GM21515 (cell line): Measurements from ENCODE around the gene ADAM17.

ENCODE experiments used
- ATAC-seq: cut with Tn5 transposase; IDR thresholded peaks from one replicate; pipeline ENCODE4 v1.9.1; 2021; ENCODE audit not compliant: unreplicated experiment

The ADAM17 gene

DNA sequence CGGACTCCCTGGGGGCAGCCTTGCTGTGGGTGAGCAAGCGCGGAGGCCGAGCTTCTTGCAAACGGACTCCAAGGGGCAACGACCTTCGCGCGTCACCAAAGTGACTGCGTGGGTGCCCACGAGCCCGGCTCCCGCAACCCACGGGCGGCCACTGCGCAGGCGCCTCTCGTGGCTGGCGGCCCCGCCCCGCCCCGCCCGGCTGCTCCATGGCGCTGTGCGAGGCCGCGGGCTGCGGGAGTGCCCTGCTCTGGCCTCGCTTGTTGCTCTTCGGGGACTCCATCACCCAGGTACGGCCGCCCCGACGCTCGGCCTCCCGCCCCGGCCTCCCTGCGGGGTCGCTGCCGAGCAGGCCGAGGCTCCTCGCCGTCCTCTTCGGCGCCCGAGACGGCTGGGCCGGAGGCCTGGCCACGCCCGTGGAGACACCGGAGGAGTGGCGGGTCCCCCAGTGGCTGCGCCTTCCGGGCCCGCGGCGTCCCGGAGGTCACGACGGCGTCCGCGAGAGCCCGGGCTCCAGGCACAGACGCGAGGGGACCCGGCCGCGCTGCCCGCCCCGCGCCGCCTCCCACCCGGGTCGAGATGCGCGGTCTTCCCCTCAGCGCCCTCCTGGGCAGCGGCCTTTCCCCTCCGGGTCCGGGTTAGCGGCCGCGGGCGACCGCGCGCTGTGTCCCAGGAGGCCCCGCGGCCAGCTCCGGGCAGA lies 81.1 kb downstream of the ADAM17 start, which contains the start of gene IAH1:
IAH1 (plus strand) TSS at position 191 of the 697 bp plus-strand sequence; CDS start at position 207, 16 bp downstream.
- ATAC-seq: peak; percentile 64

DNA sequence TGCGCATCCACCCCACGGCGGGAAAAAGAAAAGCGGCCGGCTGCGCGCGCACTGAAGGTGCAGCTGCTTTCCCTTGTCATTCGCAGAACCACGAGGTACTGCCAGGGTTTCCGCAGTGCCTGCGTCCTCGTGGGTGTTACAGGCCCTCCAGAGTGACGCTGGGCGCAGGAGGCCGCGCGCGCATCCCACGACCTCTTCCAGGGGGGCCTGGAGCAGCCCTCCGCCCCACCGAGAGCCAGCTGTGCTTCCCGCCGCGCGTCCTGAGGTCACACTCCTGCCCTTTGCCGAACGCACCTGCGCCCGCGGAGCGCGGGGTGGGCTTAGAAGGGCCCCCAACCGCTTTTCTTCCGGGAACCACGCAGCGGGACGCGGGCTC lies 81.7 kb downstream of the ADAM17 start:
- peak; percentile 32 for ATAC-seq

DNA sequence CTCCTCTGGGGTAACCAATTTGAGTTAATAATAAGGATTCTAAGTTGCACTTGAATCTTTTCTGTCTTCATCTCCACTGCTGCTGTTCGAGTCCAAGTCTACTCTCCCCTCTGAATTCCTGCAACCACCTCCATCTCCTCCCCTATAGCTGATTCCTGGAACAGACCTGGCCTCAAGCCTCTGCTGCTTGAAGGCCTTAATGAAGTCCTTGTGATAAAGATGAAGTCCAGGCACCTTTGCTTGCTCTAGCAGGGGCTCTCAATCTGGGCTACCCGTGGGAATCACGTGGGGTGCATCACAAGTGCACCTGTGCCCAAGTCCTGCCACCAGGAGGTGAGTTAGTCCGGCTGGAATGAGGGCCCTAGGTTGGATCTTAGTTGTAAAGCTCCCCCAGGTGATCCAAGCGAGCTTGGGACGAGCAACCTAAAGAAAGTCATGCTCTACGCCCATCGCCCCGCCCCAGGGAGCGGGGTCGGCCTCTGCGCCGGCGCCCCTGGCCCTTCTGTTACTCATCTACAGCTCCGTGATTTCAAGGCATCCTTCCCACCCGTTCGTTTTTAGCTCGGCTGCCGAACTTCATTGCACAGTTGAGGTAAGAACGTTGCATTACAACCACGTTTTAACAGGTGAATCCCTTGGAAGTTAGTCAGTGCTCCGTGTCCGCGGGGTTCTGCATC lies 82.2 kb downstream of the ADAM17 start:
- no peak for ATAC-seq

DNA sequence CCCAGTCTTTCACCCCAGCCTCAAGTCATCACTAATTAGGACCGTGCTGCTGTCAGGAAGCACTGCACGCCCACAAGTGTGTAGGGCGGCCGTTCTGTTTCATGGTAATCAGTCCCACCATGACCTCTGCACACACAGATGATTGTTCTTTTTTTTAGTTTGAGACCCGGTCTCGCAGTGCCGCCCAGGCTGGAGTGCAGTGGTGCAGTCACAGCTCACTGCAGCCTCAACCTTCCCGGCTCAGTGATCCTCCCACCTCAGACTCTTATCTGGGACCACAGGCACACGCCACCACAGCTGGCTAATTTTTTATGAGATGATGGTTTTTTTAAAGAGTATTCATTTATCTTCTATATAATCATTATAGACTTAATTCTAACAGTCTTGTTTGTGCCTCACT lies 83.1 kb downstream of the ADAM17 start:
- ATAC-seq: no peak

DNA sequence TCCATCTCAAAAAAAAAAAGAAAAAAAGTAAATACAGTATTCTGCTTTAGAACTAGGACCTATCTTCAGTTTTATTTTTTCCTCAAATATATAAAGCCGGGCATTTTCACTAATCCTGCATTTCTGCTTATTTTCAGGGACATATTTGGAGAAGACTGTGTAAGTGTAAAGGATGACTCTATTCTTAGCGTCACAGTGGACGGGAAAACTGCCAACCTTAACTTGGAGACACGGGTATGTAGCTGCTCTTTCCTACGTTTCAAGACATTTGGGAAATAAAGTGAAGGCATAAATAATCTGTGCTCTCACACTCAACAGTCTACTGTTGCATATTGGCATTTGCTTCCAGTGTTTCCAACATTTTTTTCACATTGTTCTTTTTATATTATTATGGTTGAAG lies 84.4 kb downstream of the ADAM17 start:
- ATAC-seq: no peak

DNA sequence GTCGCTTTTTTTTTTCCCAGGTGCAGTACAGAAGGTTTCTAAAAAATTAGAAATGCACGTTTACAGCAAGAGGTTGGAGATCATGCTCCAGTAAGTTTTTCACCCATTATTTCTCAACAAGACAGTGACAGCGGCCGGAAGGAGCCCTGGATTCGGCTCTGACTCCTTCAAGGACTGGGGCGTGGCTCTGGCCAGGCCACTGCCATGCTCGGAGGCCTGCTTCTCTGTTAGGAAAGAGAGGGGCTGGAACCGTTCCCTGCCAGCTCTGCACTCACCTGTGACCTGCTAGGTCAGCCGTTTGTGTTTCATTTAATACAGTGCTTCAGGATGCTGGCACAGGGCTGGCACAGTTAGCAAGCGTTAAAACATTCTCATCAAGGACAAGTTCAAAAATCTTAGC lies 87.9 kb downstream of the ADAM17 start:
- ATAC-seq: no peak

DNA sequence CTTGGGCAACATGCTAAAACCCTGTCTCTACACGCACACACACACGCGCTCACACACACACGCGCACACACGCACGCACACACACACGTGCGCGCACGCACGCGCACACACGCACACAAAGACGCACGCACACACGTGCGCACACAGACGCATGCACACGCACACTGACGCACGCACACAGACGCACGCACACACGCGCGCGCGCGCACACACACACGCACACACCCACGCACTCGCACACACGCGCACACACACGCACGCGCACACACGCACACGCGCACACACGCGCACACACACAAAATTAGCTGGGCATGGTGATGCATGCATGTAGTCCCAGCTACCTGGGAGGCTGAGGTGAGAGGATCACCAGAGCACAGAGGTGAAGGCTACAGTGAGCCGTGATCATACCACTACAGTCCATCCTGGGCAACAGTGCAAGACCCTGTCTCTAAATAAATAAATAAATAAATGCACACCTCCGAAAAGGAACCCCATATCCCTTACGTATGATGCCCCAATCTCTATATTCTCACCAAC lies 89.4 kb downstream of the ADAM17 start:
- ATAC-seq: no peak

DNA sequence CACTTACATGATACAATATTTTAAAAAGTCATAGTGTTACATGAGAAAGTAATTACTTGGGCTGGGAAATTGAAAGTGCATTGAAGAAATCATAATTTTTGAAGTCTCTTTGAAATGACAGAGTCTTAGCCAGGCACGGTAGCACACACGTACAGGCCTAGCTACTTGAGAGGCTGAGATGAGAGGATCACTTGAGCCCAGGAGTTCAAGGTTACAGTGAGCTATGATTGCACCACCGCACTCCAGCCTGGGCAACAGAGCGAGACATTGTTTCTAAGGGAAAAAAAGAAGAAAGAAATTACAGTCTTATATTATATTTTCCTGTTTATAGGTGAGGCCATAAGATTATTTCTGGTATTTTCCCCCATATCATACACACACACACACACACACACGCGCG lies 90.5 kb downstream of the ADAM17 start:
- ATAC-seq: no peak

DNA sequence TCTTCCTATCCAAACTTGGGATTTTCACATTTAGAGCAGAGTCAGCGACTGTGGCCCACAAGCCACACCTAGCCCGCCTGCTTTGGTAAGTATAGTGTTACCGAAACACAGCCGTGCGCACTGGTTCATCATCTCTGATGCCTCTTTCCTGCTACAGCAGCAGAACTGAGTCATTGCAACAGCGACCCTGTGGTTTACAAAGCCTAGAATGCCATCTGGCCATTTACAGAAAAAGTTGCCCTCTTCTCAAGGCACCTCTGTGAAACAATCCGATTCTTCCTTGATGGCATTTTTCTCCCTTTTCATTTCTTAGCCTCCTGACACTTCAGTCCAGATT lies 92.0 kb downstream of the ADAM17 start:
- ATAC-seq: no peak

DNA sequence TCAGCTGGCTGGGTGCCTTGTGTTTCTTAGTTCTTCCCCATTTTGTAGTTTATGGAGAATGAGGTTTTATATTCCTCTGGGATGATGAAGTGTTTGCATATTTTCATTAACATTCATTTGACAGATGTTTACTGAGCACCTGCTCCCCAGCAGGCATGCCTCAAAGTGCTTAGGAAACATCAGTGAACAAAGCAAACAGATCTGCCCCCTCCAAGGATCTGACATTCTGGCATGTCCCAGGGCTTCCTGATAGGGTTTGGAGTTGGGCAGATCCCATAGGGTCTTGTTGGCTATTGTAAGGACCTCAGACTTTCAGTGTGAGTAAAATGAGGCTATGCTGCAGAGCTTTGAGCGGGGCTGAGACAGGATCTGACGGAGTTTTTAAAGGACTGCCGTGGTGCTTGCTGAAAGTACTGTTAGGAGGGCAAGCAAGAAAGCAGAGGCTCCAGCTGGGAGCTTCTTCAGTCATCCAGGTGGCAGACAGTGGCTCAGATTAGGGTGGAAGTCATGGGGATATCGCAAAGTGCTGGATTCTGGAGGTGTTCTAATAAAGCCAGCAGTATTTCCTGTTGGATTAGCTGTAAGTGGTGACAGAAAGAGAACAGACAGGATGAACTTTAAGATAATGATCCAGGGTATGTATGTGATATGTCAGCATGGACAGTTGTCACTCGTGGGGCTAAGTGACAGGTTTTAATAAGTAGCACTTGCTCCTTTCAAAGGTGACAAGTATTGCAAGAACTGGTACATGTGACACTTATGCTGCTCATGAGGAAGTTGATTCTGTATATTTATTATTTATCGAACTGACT lies 92.5 kb downstream of the ADAM17 start:
- no peak for ATAC-seq

DNA sequence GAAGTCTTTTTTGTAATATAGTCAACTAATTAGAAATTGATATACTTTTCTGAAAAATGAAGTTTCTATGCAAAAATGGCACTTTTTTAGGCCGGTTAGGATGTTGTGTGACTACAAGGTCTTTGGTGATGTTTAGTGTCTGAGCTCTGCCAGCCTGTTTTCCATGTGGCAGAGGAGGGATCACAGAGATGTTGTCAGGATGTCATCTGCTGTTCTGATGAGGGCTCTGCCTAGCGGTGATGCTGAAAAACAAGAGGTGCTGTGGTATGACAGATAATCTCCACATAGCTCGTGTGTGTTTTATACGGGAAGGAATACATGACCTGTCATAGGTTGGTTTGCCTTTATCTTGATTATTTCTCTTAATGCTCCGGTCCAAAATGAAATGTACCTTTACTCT lies 93.3 kb downstream of the ADAM17 start:
- ATAC-seq: no peak

DNA sequence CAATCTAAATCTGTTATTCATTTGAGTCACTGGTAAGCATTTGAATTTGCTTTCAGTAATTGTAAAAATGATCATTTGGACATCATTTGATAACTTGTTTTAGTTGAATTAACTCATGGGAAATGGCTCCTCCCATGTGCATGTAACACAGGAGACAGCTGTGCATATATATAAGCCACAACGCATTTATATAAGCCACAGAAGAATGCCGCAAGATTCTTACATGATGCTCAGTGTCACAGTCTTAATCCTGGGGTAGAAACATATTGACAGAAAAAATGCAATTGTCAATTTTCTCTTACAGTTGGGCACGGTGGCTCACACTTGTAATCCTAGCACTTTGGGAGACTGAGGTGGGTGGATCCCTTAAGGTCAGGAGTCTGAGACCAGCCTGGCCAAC lies 94.6 kb downstream of the ADAM17 start:
- ATAC-seq: no peak

DNA sequence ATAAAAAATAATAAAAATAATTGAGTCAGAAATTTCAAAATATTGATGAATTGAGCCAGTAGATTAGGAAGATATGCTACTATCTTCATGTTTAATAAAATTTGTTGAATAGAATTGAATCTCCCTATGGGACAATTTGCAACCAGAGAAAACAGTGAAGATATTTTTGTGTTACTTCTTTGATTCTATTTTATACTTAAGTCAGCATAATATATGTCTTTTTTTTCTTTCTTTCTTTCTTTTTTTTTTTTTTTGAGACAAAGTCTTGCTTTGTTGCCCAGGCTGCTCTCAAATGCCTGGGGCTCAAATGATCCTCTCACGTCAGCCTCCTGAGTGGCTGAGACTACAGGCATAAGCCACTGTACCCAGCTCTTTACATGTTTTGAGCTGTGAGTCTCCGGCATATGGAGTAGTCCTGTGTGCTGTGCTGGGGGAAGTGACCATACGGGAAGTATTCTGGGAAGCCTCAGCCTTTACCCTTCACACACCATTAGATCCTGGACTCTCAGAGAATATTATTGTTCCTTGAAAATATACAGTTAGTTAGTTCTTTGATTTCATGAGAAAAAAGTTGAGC lies 95.1 kb downstream of the ADAM17 start:
- no peak for ATAC-seq

DNA sequence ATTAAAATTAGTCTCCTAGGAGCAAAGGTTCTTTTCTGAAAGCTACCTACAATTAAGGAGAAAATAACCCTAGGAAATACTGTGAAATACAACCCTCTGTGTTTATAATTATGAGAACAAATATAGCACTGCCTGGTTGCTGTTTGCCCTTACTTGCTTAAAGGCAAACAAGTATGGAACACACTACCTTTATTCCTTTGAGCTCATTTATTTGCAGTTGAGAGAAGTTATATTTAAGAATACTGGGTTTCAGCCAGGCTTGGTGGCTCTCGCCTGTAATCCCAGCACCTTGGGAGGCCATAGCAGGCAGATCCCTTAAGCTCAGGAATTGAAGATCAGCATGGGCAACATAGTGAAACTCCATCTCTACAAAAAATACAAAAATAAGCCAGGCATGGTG lies 104.4 kb downstream of the ADAM17 start:
- ATAC-seq: no peak

DNA sequence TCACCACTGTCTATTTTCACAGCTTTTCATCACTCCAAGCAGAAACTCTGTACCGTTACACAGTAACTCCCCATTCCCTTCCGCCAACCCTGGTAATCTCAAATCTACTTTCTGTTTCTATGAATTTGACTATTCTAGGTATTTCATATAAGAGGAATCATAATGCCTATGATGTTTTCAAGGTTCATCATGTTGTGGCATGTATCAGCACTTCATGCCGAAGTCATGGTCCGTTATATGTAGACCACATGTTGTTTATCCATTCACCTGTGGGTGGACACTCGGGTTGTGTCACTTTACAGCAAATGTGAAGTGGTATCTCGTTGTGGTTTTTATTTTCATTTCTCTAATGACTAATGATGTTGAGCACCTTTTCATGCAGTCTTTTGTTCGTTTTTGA lies 110.5 kb downstream of the ADAM17 start:
- ATAC-seq: no peak

DNA sequence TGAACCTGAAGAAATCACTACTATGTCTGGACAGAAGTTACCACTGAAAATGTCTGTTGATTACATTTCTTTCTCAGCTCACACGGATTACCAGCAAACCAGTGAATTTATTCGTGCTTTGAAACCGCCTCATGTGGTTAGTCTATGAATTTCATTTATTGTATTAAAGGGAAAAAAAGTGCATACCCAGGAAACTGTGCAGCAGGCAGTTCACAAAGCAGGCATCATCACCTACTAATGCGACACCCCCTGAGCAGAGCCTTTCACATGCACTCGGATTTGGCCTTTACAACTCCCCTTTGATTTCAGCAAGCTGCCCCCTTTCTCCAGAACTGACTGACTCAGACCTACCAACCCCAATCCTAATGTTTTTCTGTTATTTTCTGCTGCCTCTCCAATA lies 112.1 kb downstream of the ADAM17 start:
- no peak for ATAC-seq

DNA sequence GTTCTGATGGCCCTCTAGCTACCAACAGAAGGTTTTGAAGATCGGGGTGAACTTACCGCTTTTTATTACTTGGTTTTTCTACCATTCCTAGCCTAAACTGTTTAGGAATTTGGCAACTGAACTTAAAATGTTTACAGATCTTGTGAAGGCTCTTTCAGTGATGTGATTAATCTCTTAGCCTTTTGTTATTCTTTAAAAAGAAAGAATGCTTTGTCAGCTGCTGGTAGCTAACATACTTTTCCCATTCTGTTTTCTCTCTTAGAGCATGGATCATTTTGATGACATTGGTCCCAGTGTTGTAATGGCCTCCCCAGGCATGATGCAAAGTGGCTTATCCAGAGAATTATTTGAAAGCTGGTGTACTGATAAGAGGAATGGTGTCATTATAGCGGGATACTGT lies 114.1 kb downstream of the ADAM17 start:
- no peak for ATAC-seq

DNA sequence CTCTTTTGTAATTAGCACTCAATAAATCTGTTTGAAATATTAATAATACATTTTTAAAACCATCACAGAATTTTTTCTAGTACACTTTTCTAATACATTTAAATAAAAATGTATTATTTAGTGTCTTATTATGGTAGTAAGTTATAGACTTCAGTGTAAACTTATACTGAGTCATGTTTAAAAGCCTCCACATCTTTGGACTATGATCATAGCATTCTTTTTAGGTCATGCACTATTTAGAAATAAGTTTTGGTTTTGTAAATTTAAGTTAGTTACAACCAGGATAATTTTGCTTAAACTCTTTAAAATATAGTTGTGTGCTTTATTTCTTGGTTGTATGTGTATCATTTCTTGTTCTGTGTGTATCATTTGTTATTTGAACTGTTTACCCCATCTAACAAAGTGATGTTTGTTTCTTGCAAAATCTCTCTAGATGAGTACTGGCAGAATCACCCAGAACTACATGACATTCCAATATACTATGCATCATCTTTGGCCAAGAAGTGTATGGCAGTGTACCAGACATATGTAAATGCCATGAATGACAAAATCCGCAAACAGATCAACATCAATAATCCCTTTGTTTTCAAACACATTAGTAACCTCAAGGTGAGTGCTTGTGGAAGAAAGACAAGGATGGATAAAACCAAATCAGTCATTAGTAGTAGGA lies 115.4 kb downstream of the ADAM17 start:
- ATAC-seq: no peak

DNA sequence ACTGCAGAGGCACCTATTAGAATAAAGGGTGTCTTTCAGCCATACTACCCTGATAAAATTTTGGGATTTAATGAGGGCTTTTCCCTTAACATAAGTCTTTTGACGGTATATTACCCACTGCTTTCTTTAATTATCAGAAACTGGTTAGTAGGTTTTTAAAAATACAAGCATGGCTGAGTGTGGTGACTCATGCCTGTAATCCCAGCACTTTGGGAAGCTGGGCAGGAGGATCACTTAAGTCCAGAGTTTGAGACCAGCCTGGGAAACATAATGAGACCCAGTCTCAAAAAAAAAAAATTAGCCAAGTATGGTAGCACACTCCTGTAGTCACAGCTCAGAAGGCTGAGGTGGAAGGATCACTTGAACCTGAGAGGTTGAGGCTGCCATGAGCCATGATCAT lies 116.1 kb downstream of the ADAM17 start:
- ATAC-seq: no peak
